Measurements from ENCODE around the gene PLCB3. TPM values are rescaled to one million over a fixed set of nuclear protein-coding genes. Genes with fewer than 3 reads are reported as not detected.
A peak's percentile ranks its signal among the peaks of the same experiment; 100 is the strongest.

The PLCB3 gene
- total and polyA plus RNA-seq, 10 of the 15 experiments (the other 5 are each of a cell fraction or from before 2014, with no cell fraction given) = 0.03 to 10.3 (median 3.3) TPM

GRCh38 chr11:64263947-64264317, 12.6 kb downstream of the PLCB3 start (continued):
- TF ChIP-seq ELK1 (IDR thresholded peaks at IDR 0.05; ENCODE audit: low read depth, low read length) = no peak
- TF ChIP-seq KDM1A (IDR thresholded peaks at IDR 0.05; ENCODE audit: borderline replicate concordance) = no peak
- no peak for TF ChIP-seq CHD2 (IDR thresholded peaks at IDR 0.05; ENCODE audit: borderline replicate concordance, low read depth, low read length)

GRCh38 chr11:64264371-64264852, 13.1 kb downstream of the PLCB3 start:
- no peak overlapping the region for H2AFZ ChIP-seq (ENCODE audit: control insufficient read depth, low read depth, low read length)
- no peaks in the 10 kb centered on the region; a peak in 2 of 4 replicates for H3K36me3 ChIP-seq (ENCODE audit: control insufficient read depth in 2 of 2, insufficient read depth in 2 of 2, low read length in 1 of 2)
- POLR2A ChIA-PET = interaction anchor here (0.6 to 1.1 kb wide), 2 partner anchors 15 to 20 kb away, joined by 3 read pairs; no protein-coding TSS in a partner anchor
- peaks cover 18% of the 10 kb centered on the region for H3K4me1 ChIP-seq (ENCODE audit: control insufficient read depth, insufficient read depth, low read length)
- DNase-seq (ENCODE audit: low read depth, low spot score) (no peak), ATAC-seq (no peak), FAIRE-seq (no peak)
- CTCF ChIA-PET = interaction anchor here (1.3 to 1.7 kb wide), 3 partner anchors 12 to 95 kb away, joined by 3 to 4 read pairs (median 4); no protein-coding TSS in a partner anchor
- H3K9ac ChIP-seq (ENCODE audit: control insufficient read depth, insufficient read depth, low read length) = no peak overlapping the region
- no peaks in the 10 kb centered on the region for H3K9me3 ChIP-seq (replicated peaks; ENCODE audit: control insufficient read depth, insufficient read depth, low read length)
- BruUV-seq (replicated peaks) = no TSS peak
- intact Hi-C loops (cut with micrococcal nuclease; ENCODE audit: unreplicated experiment) (no loop called here), in situ Hi-C loops (cut with MboI) (no loop called here)
- RAD21 ChIA-PET (ENCODE audit: unreplicated experiment) = no interaction called here
- SMC1A ChIA-PET (ENCODE audit: uncharacterized antibody, unreplicated experiment) = no interaction called here
- 94% methylated on average over 10 of the region's 10 CpGs for WGBS (ENCODE audit: insufficient coverage, insufficient replicate concordance, low lambda C conversion rate, missing lambda C conversion rate)
- TF ChIP-seq HSF1 (IDR thresholded peaks at IDR 0.05; ENCODE audit: low read depth, low read length) (peak; percentile 44; the same call in 1 of the 2 replicates), IRF4 (IDR thresholded peaks at IDR 0.05; ENCODE audit: low read depth, low read length) (no peak)
- H4K20me1 ChIP-seq (ENCODE audit: control insufficient read depth, insufficient read depth) = no peaks in the 10 kb centered on the region
- peaks cover 9% of the 10 kb centered on the region for H3K79me2 ChIP-seq (ENCODE audit: control insufficient read depth, insufficient read depth, low read length)
- H3K4me2 ChIP-seq (ENCODE audit: control insufficient read depth, insufficient read depth) = no peak overlapping the region
- no peak overlapping the region for H3K4me3 ChIP-seq
- no peaks in the 10 kb centered on the region for H3K27me3 ChIP-seq (replicated peaks in 1 of 2; ENCODE audit: control insufficient read depth in 2 of 2, insufficient read depth in 2 of 2, low read length in 1 of 2)
- no peak overlapping the region for H3K27ac ChIP-seq (ENCODE audit: control insufficient read depth, insufficient read depth)
